Gastroesophageal sphincter (tissue), 3 donors: ENCODE data around the gene PPP1R7.

Source experiments
- POLR2A ChIP-seq, 2 donors: fragments of 450-650 bp; IDR thresholded peaks; one replicate each; pipeline ENCODE4 v1.6.1; 2017; ENCODE audit warnings: antibody characterized with exemption in 2 of 2, mild to moderate bottlenecking in 2 of 2, moderate library complexity in 1 of 2
- TF ChIP-seq, protein P1 (sequence below), 4 experiments: fragments of 200-600 bp in 2 of 4; fragments of 450-650 bp in 2 of 4; sonication (generic) in 1 of 4; IDR thresholded peaks; one replicate each; pipeline ENCODE4 v1.5.1; 2017 to 2019; ENCODE audit warnings: antibody characterized with exemption in 4 of 4, mild to moderate bottlenecking in 2 of 4, moderate library complexity in 2 of 4

GRCh38 chr2:241201445-241202267 lies 51.4 kb downstream of the PPP1R7 start:
- TF ChIP-seq POLR2A (IDR thresholded peaks at IDR 0.05), result no peak
- TF ChIP-seq, protein P1, sequence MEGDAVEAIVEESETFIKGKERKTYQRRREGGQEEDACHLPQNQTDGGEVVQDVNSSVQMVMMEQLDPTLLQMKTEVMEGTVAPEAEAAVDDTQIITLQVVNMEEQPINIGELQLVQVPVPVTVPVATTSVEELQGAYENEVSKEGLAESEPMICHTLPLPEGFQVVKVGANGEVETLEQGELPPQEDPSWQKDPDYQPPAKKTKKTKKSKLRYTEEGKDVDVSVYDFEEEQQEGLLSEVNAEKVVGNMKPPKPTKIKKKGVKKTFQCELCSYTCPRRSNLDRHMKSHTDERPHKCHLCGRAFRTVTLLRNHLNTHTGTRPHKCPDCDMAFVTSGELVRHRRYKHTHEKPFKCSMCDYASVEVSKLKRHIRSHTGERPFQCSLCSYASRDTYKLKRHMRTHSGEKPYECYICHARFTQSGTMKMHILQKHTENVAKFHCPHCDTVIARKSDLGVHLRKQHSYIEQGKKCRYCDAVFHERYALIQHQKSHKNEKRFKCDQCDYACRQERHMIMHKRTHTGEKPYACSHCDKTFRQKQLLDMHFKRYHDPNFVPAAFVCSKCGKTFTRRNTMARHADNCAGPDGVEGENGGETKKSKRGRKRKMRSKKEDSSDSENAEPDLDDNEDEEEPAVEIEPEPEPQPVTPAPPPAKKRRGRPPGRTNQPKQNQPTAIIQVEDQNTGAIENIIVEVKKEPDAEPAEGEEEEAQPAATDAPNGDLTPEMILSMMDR (IDR thresholded peaks at IDR 0.05), result no peak
